ENCODE results near the gene RPS18. TPM values are rescaled to one million over a fixed set of nuclear protein-coding genes. Genes with fewer than 3 reads are reported as not detected.
"Not testable (repeated sequence)": the region's sequence is repeated elsewhere in the genome, so short reads cannot be mapped to it uniquely, and the experiment has no call there.

The RPS18 gene
- total RNA-seq, 4 donors from 2014 or later, result 1,642 to 3,082 (median 2,562) TPM

DNA sequence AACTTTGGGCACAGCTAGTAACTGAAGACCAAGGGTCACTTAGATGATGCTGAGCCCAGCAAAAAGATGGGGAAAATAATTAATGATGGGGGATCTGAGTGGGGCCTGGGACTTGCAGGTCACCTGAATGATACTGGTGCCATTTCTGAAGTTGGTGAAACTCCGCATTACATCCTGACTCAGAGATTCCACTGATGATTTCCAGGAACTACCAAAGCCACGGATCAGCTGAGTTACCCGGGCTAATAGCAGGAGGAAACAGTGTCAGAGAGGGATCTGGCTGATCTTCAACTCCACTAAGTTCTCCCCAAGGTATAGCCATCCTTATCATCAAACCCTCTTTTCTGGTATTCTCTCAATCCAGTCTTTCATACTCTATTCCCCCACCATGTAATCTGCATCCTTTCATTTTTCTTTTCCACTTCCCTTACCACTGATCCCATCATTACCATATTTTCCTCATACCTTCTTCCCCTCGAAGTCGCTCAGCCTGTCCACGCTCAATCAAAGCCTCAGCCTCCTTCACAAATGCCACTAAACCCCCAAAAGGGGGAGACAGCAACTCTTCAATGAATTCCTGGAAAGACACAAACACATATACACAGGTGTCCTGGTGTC is 20.4 kb upstream of the RPS18 start:
- H3K4me1 ChIP-seq, result peaks cover 24 to 36% (median 31%) of the 10 kb centered on the region in 4 donors
- no peaks in the 10 kb centered on the region for H3K9me3 ChIP-seq
- DNase-seq (ENCODE audit: extremely low spot score), result no peak
- peaks cover 0 to 25% (median 19%) of the 10 kb centered on the region in 4 donors for H3K36me3 ChIP-seq
- 76% methylated on average over 6 of the region's 6 CpGs for WGBS
- no peak overlapping the region for H3K27ac ChIP-seq (replicated peaks in 1 of 4)
- no peaks in the 10 kb centered on the region for H3K27me3 ChIP-seq
- intact Hi-C loops (cut with DNase I), result no loop called here
- TF ChIP-seq, protein P1, sequence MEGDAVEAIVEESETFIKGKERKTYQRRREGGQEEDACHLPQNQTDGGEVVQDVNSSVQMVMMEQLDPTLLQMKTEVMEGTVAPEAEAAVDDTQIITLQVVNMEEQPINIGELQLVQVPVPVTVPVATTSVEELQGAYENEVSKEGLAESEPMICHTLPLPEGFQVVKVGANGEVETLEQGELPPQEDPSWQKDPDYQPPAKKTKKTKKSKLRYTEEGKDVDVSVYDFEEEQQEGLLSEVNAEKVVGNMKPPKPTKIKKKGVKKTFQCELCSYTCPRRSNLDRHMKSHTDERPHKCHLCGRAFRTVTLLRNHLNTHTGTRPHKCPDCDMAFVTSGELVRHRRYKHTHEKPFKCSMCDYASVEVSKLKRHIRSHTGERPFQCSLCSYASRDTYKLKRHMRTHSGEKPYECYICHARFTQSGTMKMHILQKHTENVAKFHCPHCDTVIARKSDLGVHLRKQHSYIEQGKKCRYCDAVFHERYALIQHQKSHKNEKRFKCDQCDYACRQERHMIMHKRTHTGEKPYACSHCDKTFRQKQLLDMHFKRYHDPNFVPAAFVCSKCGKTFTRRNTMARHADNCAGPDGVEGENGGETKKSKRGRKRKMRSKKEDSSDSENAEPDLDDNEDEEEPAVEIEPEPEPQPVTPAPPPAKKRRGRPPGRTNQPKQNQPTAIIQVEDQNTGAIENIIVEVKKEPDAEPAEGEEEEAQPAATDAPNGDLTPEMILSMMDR (IDR thresholded peaks at IDR 0.05), result no peak
- TF ChIP-seq POLR2AphosphoS5 (IDR thresholded peaks at IDR 0.05), result no peak
- TF ChIP-seq EP300 (IDR thresholded peaks at IDR 0.05), result no peak
- TF ChIP-seq POLR2A (IDR thresholded peaks at IDR 0.05; ENCODE audit: low read depth), result no peak
- no peak overlapping the region for H3K4me3 ChIP-seq

DNA sequence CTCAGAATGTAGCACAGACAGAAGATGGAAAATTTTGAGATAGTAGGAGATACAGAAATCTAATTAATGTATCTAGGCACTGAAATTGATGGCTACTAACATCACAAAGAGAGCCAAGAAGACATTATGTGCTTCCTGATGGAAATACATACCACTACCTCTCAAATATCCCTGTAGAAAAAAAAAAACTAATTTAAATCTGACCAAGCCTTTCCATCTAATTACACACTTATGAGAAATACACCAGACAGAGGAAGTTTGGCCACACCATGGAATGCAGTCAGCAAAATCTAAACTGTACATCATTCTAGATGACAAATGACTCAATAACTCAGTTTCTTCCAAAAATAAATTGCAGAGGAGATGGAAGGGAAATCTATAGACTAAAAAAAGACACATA is 19.1 kb upstream of the RPS18 start:
- no peak overlapping the region for H3K4me3 ChIP-seq
- intact Hi-C loops (cut with DNase I), result no loop called here
- TF ChIP-seq, protein P1 (IDR thresholded peaks at IDR 0.05), result no peak
- TF ChIP-seq POLR2AphosphoS5 (IDR thresholded peaks at IDR 0.05) (no peak), POLR2A (IDR thresholded peaks at IDR 0.05; ENCODE audit: low read depth) (no peak), EP300 (IDR thresholded peaks at IDR 0.05) (no peak)
- H3K4me1 ChIP-seq, result peaks cover 23 to 34% (median 29%) of the 10 kb centered on the region in 4 donors
- H3K27ac ChIP-seq (replicated peaks in 1 of 4), result no peak overlapping the region
- no peaks in the 10 kb centered on the region for H3K27me3 ChIP-seq
- H3K36me3 ChIP-seq, result peaks cover 0 to 34% (median 21%) of the 10 kb centered on the region in 4 donors
- no peaks in the 10 kb centered on the region for H3K9me3 ChIP-seq
- no peak for DNase-seq (ENCODE audit: extremely low spot score)

DNA sequence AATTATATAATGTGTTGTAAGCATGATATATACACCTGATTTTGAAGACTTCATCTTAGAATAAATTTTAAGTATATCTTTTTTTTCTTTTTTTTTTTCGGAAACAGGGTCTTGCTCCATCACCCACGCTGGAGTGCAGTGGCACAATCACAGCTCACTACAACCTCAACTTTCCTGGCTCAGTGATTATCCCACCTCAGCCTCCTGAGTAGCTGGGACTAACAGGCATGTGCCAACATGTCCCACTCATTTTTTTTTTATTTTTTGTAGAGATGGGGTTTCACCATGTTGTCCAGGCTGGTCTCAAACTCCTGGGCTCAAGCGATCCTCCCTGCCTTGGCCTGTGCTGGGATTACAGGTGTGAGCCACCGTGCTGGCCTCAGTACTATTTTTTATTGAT is 17.3 kb upstream of the RPS18 start:
- Histone ChIP-seq H3K4me1 (peaks cover 12 to 20% (median 15%) of the 10 kb centered on the region in 4 donors), H3K27ac (replicated peaks in 1 of 4) (no peak overlapping the region), H3K9me3 (no peaks in the 10 kb centered on the region), H3K4me3 (no peak overlapping the region), H3K27me3 (no peaks in the 10 kb centered on the region), H3K36me3 (peaks cover 9 to 51% (median 28%) of the 10 kb centered on the region in 4 donors)
- intact Hi-C loops (cut with DNase I), result no loop called here
- no peak for TF ChIP-seq POLR2AphosphoS5 (IDR thresholded peaks at IDR 0.05)
- TF ChIP-seq, protein P1 (IDR thresholded peaks at IDR 0.05), result no peak
- TF ChIP-seq EP300 (IDR thresholded peaks at IDR 0.05), result no peak
- TF ChIP-seq POLR2A (IDR thresholded peaks at IDR 0.05; ENCODE audit: low read depth), result no peak
- WGBS, result 90% methylated on average over 4 of the region's 4 CpGs
- no peak for DNase-seq (ENCODE audit: extremely low spot score)

DNA sequence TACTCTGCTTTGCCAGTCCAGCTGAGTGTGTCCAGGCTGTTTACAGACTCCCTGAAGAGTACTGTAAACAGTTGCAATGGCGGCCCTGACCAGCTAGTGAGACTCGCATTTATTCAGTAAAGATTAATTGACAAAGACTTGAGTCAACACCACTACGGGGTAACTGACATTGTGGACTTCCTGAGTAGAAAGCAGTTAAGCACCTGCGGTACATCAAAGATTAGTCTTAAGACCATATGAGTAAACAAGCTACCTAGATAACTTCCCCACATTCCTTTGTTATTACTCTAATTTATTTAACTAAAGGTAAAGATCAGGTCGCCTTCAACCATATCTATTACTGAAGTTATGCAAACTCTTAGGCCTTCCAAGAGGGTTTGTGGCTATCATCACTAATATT is 12.8 kb upstream of the RPS18 start:
- WGBS, result 94% methylated on average over 5 of the region's 5 CpGs
- intact Hi-C loops (cut with DNase I), result no loop called here

DNA sequence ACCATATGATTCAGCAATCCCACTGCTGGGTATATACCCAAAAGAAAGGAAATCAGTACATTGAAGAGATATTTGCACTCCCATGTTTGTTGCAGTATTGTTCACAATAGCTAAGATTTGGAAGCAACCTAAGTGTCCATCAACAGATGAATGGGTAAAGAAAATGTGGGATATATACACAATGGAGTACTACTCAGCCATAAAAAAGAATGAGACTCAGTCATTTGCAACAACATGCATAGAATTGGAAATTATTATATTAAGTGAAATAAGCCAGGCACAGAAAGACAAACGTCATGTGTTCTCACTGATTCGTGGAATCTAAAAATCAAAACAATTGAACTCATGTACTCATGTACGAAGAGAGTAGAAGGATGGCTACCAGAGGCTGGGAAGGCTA is 9.4 kb upstream of the RPS18 start:
- peaks cover 54 to 97% (median 77%) of the 10 kb centered on the region in 4 donors for H3K36me3 ChIP-seq
- H3K4me3 ChIP-seq; H3K27ac ChIP-seq (replicated peaks in 1 of 4); H3K9me3 ChIP-seq; H3K4me1 ChIP-seq; intact Hi-C loops (cut with DNase I); DNase-seq (ENCODE audit: extremely low spot score); H3K27me3 ChIP-seq: not testable (repeated sequence)
- 95% methylated on average over 3 of the region's 3 CpGs for WGBS

More for the DNA sequence above, 12.8 kb upstream of the RPS18 start:
- Histone ChIP-seq H3K36me3 (peaks cover 19 to 74% (median 48%) of the 10 kb centered on the region in 4 donors), H3K4me1 (no peaks in the 10 kb centered on the region), H3K27me3 (no peaks in the 10 kb centered on the region), H3K27ac (replicated peaks in 1 of 4) (no peak overlapping the region), H3K9me3 (no peaks in the 10 kb centered on the region), H3K4me3 (no peak overlapping the region)
- DNase-seq (ENCODE audit: extremely low spot score), result no peak
- TF ChIP-seq POLR2AphosphoS5 (IDR thresholded peaks at IDR 0.05), result no peak
- TF ChIP-seq, protein P1 (IDR thresholded peaks at IDR 0.05), result no peak
- TF ChIP-seq EP300 (IDR thresholded peaks at IDR 0.05), result no peak
- TF ChIP-seq POLR2A (IDR thresholded peaks at IDR 0.05; ENCODE audit: low read depth), result no peak

Data from esophagus muscularis mucosa (tissue), 4 donors.